ENCODE measurements around the gene TRAF3IP1. TPM values are rescaled to one million over a fixed set of nuclear protein-coding genes. Genes with fewer than 3 reads are reported as not detected.
"Not testable (repeated sequence)": the region's sequence is repeated elsewhere in the genome, so short reads cannot be mapped to it uniquely, and the experiment has no call there.

The TRAF3IP1 gene
- polyA plus RNA-seq (ENCODE audit: insufficient read length): 24.1 TPM
- long read RNA-seq, donor 1: 0 reads
- long read RNA-seq, donor 2, partial matches to known transcripts: 8 of 9 reads
- long read RNA-seq, donor 2, other reads (novel, unspliced or antisense): 0 of 9 reads
- long read RNA-seq, donor 3, partial matches to known transcripts: 0 of 2 reads
- long read RNA-seq, donor 3, other reads (novel, unspliced or antisense): 0 of 2 reads
- long read RNA-seq, donor 4: 0 reads
- long read RNA-seq, donor 5: 0 reads
- long read RNA-seq, donor 6, partial matches to known transcripts: 13 of 13 reads
- long read RNA-seq, donor 6, other reads (novel, unspliced or antisense): 0 of 13 reads
- long read RNA-seq, donor 7, partial matches to known transcripts: 5 of 6 reads
- long read RNA-seq, donor 7, other reads (novel, unspliced or antisense): 0 of 6 reads
- long read RNA-seq, donor 8, partial matches to known transcripts: 0 of 2 reads
- long read RNA-seq, donor 8, other reads (novel, unspliced or antisense): 0 of 2 reads

GRCh38 chr2:238320246-238320647 is at the start of gene TRAF3IP1:
TSS of gene TRAF3IP1 (plus strand) at chr2:238320518. CDS start at chr2:238320663, 145 bp downstream.
- DNase-seq: peak; percentile 92

GRCh38 chr2:238270606-238271005 is 49.7 kb upstream of the TRAF3IP1 start:
- no peak for DNase-seq

- no peak for DNase-seq
These were observed 49.2 kb upstream of the TRAF3IP1 start for GRCh38 chr2:238271061-238271554.

- not testable (repeated sequence) for DNase-seq
These were observed 48.6 kb upstream of the TRAF3IP1 start for GRCh38 chr2:238271686-238272085.

- DNase-seq: no peak
These were observed 48.2 kb upstream of the TRAF3IP1 start for GRCh38 chr2:238272156-238272555.

- not testable (repeated sequence) for DNase-seq
These were observed 46.9 kb upstream of the TRAF3IP1 start for GRCh38 chr2:238273433-238273832.

- DNase-seq: no peak
These were observed 46.0 kb upstream of the TRAF3IP1 start for GRCh38 chr2:238274152-238274865.

GRCh38 chr2:238277695-238278094 is 42.6 kb upstream of the TRAF3IP1 start:
- no peak for DNase-seq

GRCh38 chr2:238278626-238279323 is 41.5 kb upstream of the TRAF3IP1 start:
- DNase-seq: no peak

GRCh38 chr2:238279324-238279682 is 41.0 kb upstream of the TRAF3IP1 start:
- no peak for DNase-seq

- DNase-seq: no peak
These were observed 40.1 kb upstream of the TRAF3IP1 start for GRCh38 chr2:238280083-238280825.

GRCh38 chr2:238281826-238282480 is 38.4 kb upstream of the TRAF3IP1 start:
- no peak for DNase-seq

GRCh38 chr2:238282861-238283738 is 37.2 kb upstream of the TRAF3IP1 start:
- DNase-seq: no peak

- DNase-seq: no peak
These were observed 35.4 kb upstream of the TRAF3IP1 start for GRCh38 chr2:238284802-238285515.

- DNase-seq: no peak
These were observed 34.6 kb upstream of the TRAF3IP1 start for GRCh38 chr2:238285653-238286082.

GRCh38 chr2:238286095-238286494 is 34.2 kb upstream of the TRAF3IP1 start:
- DNase-seq: no peak

- no peak for DNase-seq
These were observed 33.8 kb upstream of the TRAF3IP1 start for GRCh38 chr2:238286551-238286950.

- no peak for DNase-seq
These were observed 33.2 kb upstream of the TRAF3IP1 start for GRCh38 chr2:238286987-238287736.

All from left kidney (tissue), 8 donors.